Measurements from ENCODE around the gene GPR31. TPM values are rescaled to one million over a fixed set of nuclear protein-coding genes. Genes with fewer than 3 reads are reported as not detected.

GPR31 gene
- total and polyA plus RNA-seq, 2 donors (not counting 3 experiments of a cell fraction or from before 2014, with no cell fraction given): not detected

GRCh38 chr6:167142433-167142761 lies 15.4 kb downstream of the GPR31 start:
- no peak overlapping the region for H3K4me3 ChIP-seq (replicated peaks in 1 of 3; ENCODE audit: insufficient read depth in 1 of 3, low read depth in 1 of 3, low read length in 3 of 3)
- no peak overlapping the region for H2AFZ ChIP-seq (ENCODE audit: low read depth, low read length)
- TF ChIP-seq EZH2 (IDR thresholded peaks at IDR 0.05; ENCODE audit: borderline replicate concordance, low read depth, low read length, severe bottlenecking): no peak
- no peak for TF ChIP-seq POLR2AphosphoS5 (IDR thresholded peaks at IDR 0.05; ENCODE audit: insufficient read depth, low read depth, low read length)
- TF ChIP-seq MYC (IDR thresholded peaks at IDR 0.05; ENCODE audit: low read depth, low read length): no peak
- no peak for TF ChIP-seq MAX (IDR thresholded peaks at IDR 0.05; ENCODE audit: insufficient read depth, insufficient read length)
- TF ChIP-seq JUN (IDR thresholded peaks at IDR 0.05; ENCODE audit: borderline replicate concordance, insufficient read depth, insufficient read length, low read depth): no peak
- no peak for TF ChIP-seq FOS (IDR thresholded peaks at IDR 0.05; ENCODE audit: borderline replicate concordance, insufficient read depth, low read length)
- TF ChIP-seq, protein P1, sequence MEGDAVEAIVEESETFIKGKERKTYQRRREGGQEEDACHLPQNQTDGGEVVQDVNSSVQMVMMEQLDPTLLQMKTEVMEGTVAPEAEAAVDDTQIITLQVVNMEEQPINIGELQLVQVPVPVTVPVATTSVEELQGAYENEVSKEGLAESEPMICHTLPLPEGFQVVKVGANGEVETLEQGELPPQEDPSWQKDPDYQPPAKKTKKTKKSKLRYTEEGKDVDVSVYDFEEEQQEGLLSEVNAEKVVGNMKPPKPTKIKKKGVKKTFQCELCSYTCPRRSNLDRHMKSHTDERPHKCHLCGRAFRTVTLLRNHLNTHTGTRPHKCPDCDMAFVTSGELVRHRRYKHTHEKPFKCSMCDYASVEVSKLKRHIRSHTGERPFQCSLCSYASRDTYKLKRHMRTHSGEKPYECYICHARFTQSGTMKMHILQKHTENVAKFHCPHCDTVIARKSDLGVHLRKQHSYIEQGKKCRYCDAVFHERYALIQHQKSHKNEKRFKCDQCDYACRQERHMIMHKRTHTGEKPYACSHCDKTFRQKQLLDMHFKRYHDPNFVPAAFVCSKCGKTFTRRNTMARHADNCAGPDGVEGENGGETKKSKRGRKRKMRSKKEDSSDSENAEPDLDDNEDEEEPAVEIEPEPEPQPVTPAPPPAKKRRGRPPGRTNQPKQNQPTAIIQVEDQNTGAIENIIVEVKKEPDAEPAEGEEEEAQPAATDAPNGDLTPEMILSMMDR (IDR thresholded peaks at IDR 0.05; ENCODE audit: extremely low read depth in 1 of 2, insufficient read depth in 1 of 2, low read depth in 1 of 2, low read length in 2 of 2): no peak
- TF ChIP-seq GATA2 (IDR thresholded peaks at IDR 0.05; ENCODE audit: insufficient read depth, insufficient read length, low read depth, low read length): no peak
- no peak for TF ChIP-seq POLR2A (IDR thresholded peaks at IDR 0.05; ENCODE audit: low read depth, low read length)
- no TSS peak for BruUV-seq (replicated peaks)
- no peak for FAIRE-seq
- no peaks in the 10 kb centered on the region for H3K27me3 ChIP-seq (ENCODE audit: control insufficient read depth in 2 of 2, insufficient read depth in 2 of 2, low read length in 2 of 2)
- H3K4me2 ChIP-seq (ENCODE audit: insufficient read depth, low read length): no peak overlapping the region
- no peak overlapping the region for H3K27ac ChIP-seq (ENCODE audit: insufficient read depth, low read depth, low read length)
- dilution Hi-C loops (cut with MboI; ENCODE audit: extremely low pct_ligation_motif_present, low sequenced_read_pairs) (no loop called here), intact Hi-C loops (cut with micrococcal nuclease) (loop anchor here (1.0 kb wide), 1 partner anchor 356 kb away; no protein-coding TSS in a partner anchor)
- H3K79me2 ChIP-seq (ENCODE audit: control insufficient read depth, insufficient read depth, low read length): no peaks in the 10 kb centered on the region
- H3K9ac ChIP-seq (replicated peaks; ENCODE audit: extremely low read depth, insufficient read depth, low read length): no peak overlapping the region
- H3K36me3 ChIP-seq (ENCODE audit: control insufficient read depth in 2 of 2, extremely low read depth in 1 of 2, insufficient read depth in 2 of 2, low read length in 2 of 2): no peaks in the 10 kb centered on the region
- CTCF ChIA-PET: interaction anchor here (0.7 to 3.0 kb wide), 8 partner anchors 144 to 371 kb away, joined by 3 to 24 read pairs (median 5); no protein-coding TSS in a partner anchor
- DNase-seq (ENCODE audit: low read depth, low spot score): no peak
- H3K9me1 ChIP-seq (replicated peaks; ENCODE audit: control insufficient read depth, extremely low read depth, insufficient read depth, low read length): no peaks in the 10 kb centered on the region
- POLR2A ChIA-PET: no interaction called here
- no peaks in the 10 kb centered on the region for H3K4me1 ChIP-seq (ENCODE audit: control insufficient read depth, extremely low read depth, insufficient read depth, low read length)
- H3K9me3 ChIP-seq (replicated peaks; ENCODE audit: control insufficient read depth, insufficient read depth, low read length): no peaks in the 10 kb centered on the region
- no peaks in the 10 kb centered on the region for H4K20me1 ChIP-seq (replicated peaks; ENCODE audit: control insufficient read depth, extremely low read depth, insufficient read depth, low read length)
